Body of pancreas (tissue), 4 donors: ENCODE data around the gene AADACL4. TPM values are rescaled to one million over a fixed set of nuclear protein-coding genes. Genes with fewer than 3 reads are reported as not detected.

Source experiments
- ATAC-seq: fragments of 150-250 bp; one replicate; pipeline ENCODE4 v1.9.1; 2016
- DNase-seq, 4 donors: peaks; one replicate each; pipeline ENCODE4 v3.0.0-alpha.2; 2019
- H3K27ac ChIP-seq, 4 donors: fragments of 200-600 bp; sonication (generic); 1 replicate in 3 of 4; 2 replicates in 1 of 4; pipeline versions ENCODE4 v1.5.1 to v1.6.1; 2016 to 2019; ENCODE audit warnings: mild to moderate bottlenecking in 1 of 4, mixed read lengths in 1 of 4, moderate library complexity in 1 of 4
- H3K27me3 ChIP-seq, 2 donors: fragments of 200-600 bp; sonication (generic); one replicate each; pipeline ENCODE4 v1.6.0; 2016; ENCODE audit warnings: mild to moderate bottlenecking in 1 of 2
- H3K36me3 ChIP-seq, 2 donors: fragments of 200-600 bp; sonication (generic); replicated peaks in 1 of 2; 2 replicates each; pipeline ENCODE4 v1.5.1; 2016; ENCODE audit warnings: low read depth in 2 of 2; ENCODE audit not compliant: insufficient read depth in 1 of 2
- H3K4me1 ChIP-seq: fragments of 200-600 bp; sonication (generic); one replicate; pipeline ENCODE4 v1.6.0; 2016
- H3K4me3 ChIP-seq, 2 donors: fragments of 200-600 bp; sonication (generic); 1 replicate in 1 of 2; 2 replicates in 1 of 2; pipeline ENCODE4 v1.5.1; 2016 to 2019
- H3K9me3 ChIP-seq, 3 donors: fragments of 200-600 bp; sonication (generic); 1 replicate in 2 of 3; 2 replicates in 1 of 3; pipeline ENCODE4 v1.5.1; 2016
- POLR2A ChIP-seq, 3 donors: fragments of 450-650 bp; IDR thresholded peaks; one replicate each; pipeline ENCODE4 v1.6.1; 2016; ENCODE audit warnings: antibody characterized with exemption in 3 of 3, mild to moderate bottlenecking in 2 of 3
- WGBS, 2 donors: methylation state at CpG; one replicate each; pipeline ENCODE4 v1.1.5; 2017; 5-methylcytosine and 5-hydroxymethylcytosine counted together
- intact Hi-C: fragments of 100-400 bp; cut with DNase I; formaldehyde crosslinking; loops from one replicate; pipeline ENCODE4 v1.15.1; 2023
- total RNA-seq, 2 donors: library from RNA; depleted of rRNA; stranded (reverse); fragments of >200 nt; gene quantifications; one replicate each; pipeline ENCODE4 v1.1.0, GENCODE V29; 2016
- TF ChIP-seq, protein P1 (sequence below), 7 experiments: fragments of 450-650 bp in 4 of 7; fragments of 200-600 bp in 3 of 7; sonication (generic) in 3 of 7; IDR thresholded peaks; one replicate each; pipeline ENCODE4 v1.5.1; 2016 to 2019; ENCODE audit warnings: antibody characterized with exemption in 7 of 7

AADACL4 gene
- total RNA-seq, 2 donors from 2014 or later: not detected

DNA sequence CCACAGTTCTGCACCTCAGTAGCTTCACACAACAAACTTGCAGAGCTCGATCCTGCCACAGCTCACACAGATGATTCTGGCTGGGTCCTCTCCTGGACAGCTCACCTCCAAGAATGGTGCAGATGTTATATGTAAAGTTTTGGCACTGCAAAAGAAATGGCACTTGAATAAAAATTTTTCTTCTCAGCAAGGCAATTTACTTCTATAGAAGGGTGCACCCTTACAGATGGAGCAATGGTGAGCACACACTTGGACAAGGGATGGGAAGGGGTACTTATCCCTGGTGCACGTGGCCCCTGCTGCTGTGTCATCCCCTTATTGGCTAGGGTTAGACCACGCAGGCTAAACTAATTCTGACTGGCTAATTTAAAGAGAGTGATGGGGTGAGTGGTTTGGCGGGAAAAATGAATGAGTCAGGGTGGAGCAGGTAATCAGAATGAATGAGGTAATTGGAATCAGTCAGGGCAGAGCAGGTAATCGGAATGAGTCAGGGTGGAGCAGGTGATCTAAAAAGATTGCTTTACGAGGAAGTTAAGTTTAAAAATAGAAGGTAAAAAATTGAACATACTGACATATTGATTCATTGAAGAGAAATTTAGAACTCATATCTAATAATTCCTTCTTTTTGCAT, 60.1 kb downstream of the AADACL4 start:
- intact Hi-C loops: no loop called here
- H3K36me3 ChIP-seq: no peaks in the 10 kb centered on the region
- no peaks in the 10 kb centered on the region for H3K4me1 ChIP-seq
- no peak for TF ChIP-seq POLR2A (IDR thresholded peaks at IDR 0.05)
- TF ChIP-seq, protein P1, sequence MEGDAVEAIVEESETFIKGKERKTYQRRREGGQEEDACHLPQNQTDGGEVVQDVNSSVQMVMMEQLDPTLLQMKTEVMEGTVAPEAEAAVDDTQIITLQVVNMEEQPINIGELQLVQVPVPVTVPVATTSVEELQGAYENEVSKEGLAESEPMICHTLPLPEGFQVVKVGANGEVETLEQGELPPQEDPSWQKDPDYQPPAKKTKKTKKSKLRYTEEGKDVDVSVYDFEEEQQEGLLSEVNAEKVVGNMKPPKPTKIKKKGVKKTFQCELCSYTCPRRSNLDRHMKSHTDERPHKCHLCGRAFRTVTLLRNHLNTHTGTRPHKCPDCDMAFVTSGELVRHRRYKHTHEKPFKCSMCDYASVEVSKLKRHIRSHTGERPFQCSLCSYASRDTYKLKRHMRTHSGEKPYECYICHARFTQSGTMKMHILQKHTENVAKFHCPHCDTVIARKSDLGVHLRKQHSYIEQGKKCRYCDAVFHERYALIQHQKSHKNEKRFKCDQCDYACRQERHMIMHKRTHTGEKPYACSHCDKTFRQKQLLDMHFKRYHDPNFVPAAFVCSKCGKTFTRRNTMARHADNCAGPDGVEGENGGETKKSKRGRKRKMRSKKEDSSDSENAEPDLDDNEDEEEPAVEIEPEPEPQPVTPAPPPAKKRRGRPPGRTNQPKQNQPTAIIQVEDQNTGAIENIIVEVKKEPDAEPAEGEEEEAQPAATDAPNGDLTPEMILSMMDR (IDR thresholded peaks at IDR 0.05): no peak
- no peak overlapping the region for H3K27ac ChIP-seq
- no peaks in the 10 kb centered on the region for H3K27me3 ChIP-seq
- DNase-seq (no peak), ATAC-seq (no peak)
- peaks cover 0 to 5% (median 0%) of the 10 kb centered on the region in 3 donors for H3K9me3 ChIP-seq
- H3K4me3 ChIP-seq: no peak overlapping the region
- 52 to 54% methylated on average over 6 of the region's 6 CpGs for WGBS, 2 donors

DNA sequence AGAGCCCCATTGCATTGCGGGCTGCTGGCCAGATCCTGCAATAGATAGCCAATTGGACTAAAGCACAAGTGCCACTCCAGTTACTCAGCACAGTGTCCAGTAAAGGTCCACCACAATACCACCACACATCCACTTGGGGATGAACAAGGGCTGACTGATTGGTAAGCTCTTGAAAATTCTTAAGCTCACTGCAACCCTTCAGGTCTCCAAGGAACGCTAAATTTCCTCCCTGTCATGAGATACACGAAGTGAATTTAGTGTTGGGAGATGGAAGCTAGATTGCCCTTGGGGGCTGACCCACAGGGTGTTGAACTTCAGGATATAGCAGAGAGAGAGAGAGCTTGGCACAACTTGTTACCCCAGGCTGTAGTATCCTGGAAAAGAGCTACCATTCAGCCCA, 62.2 kb downstream of the AADACL4 start:
- Histone ChIP-seq H3K27me3 (no peaks in the 10 kb centered on the region), H3K4me1 (no peaks in the 10 kb centered on the region), H3K4me3 (no peak overlapping the region), H3K27ac (no peak overlapping the region), H3K36me3 (no peaks in the 10 kb centered on the region), H3K9me3 (peaks cover 0 to 5% (median 0%) of the 10 kb centered on the region in 3 donors)
- intact Hi-C loops: no loop called here
- whole genome bisulfite sequencing, 2 donors: 46 to 50% methylated on average over 3 of the region's 3 CpGs
- TF ChIP-seq, protein P1 (IDR thresholded peaks at IDR 0.05): no peak
- TF ChIP-seq POLR2A (IDR thresholded peaks at IDR 0.05): no peak
- ATAC-seq: no peak
- no peak for DNase-seq

DNA sequence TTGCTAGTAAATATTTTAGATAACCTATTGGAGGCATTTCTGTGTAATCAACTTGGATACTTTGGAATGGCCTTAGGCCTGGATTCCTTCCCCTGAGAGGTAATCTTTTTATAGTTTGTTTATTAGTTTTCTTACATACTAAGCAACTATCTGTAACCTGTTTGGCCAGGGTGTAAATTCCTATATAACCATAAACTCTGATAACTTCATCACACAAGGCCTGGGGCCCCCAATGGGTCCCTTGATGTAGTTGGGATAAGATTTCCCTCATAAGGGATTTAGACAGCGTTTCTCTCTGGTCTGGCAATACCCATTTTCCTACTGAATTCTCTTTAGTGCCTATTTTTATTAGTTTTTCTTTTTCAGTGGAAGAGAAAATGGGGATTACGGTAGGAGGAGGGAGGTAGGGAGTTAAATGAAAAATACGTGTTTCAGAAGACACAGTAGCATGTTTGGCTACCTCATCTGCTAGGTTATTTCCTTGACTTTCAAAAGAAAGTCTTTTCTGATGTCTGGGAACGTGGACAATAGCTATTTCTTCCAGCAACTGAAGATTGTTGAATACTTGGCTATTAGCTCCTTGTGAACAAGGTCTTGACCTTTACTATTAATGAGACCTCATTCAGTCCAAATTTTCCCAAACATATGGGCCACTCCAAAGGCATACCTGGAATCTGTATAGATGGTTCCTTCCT, 64.7 kb downstream of the AADACL4 start:
- DNase-seq: no peak
- Histone ChIP-seq H3K4me3 (no peak overlapping the region), H3K27ac (no peak overlapping the region), H3K27me3 (no peaks in the 10 kb centered on the region), H3K9me3 (no peaks in the 10 kb centered on the region), H3K36me3 (no peaks in the 10 kb centered on the region), H3K4me1 (no peaks in the 10 kb centered on the region)
- no peak for TF ChIP-seq POLR2A (IDR thresholded peaks at IDR 0.05)
- TF ChIP-seq, protein P1 (IDR thresholded peaks at IDR 0.05): no peak
- intact Hi-C loops: no loop called here
- 64 to 67% methylated on average over 4 of the region's 4 CpGs for WGBS, 2 donors
- no peak for ATAC-seq

DNA sequence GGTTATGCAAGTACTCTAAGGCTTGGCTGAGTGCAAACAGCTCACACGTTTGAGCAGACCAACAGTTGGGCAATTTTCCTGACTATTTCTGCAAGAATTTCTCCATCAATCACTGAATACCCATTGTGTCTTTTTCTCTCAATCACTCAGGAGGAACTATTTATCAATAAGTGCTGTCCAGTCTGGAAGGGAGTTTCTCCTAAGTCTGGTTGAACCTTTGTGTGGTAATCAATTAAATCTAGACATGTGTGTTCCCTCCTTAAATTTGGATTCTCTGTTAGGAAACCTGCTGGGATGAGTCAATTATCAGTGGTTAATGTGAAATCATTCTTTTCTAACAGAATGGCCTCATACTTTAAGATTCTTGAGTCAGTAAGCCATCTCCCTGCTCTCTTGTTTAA, 65.2 kb downstream of the AADACL4 start:
- no peaks in the 10 kb centered on the region for H3K27me3 ChIP-seq
- no peak for ATAC-seq
- no peaks in the 10 kb centered on the region for H3K9me3 ChIP-seq
- no peaks in the 10 kb centered on the region for H3K36me3 ChIP-seq
- DNase-seq: no peak
- TF ChIP-seq, protein P1 (IDR thresholded peaks at IDR 0.05): no peak
- no peak for TF ChIP-seq POLR2A (IDR thresholded peaks at IDR 0.05)
- H3K4me1 ChIP-seq: no peaks in the 10 kb centered on the region
- H3K27ac ChIP-seq: no peak overlapping the region
- intact Hi-C loops: no loop called here
- WGBS, 2 donors: 18 to 27% methylated on average over 1 of the region's 1 CpG
- H3K4me3 ChIP-seq: no peak overlapping the region

DNA sequence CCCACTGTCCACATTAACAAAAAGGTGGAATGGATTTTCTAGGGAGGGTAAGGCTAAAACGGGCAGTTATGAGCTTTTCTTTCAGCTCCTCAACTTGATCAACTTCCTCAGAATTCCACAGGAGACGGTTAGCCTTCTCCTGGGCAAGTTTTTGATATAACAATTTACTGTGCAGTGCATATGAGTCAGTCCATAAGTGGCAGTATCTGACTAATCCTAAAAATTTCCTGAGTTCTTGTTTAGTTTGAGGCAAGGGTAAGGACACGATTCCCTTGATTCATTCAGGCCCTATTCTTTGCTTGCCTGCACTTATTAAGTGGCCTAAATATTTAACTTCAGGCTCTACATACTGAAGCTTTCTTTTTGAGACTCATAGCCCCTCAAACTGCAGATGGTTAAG, 65.8 kb downstream of the AADACL4 start:
- H3K27me3 ChIP-seq: no peaks in the 10 kb centered on the region
- WGBS, 2 donors: 63 to 68% methylated on average over 3 of the region's 3 CpGs
- H3K27ac ChIP-seq: no peak overlapping the region
- TF ChIP-seq POLR2A (IDR thresholded peaks at IDR 0.05): no peak
- TF ChIP-seq, protein P1 (IDR thresholded peaks at IDR 0.05): no peak
- no peak overlapping the region for H3K4me3 ChIP-seq
- intact Hi-C loops: no loop called here
- no peaks in the 10 kb centered on the region for H3K4me1 ChIP-seq
- H3K36me3 ChIP-seq: no peaks in the 10 kb centered on the region
- ATAC-seq (no peak), DNase-seq (no peak)
- H3K9me3 ChIP-seq: no peaks in the 10 kb centered on the region
